ENCODE results near the gene PRAC1. TPM values are rescaled to one million over a fixed set of nuclear protein-coding genes. Genes with fewer than 3 reads are reported as not detected.

PRAC1 gene
- total and polyA plus RNA-seq, 2 donors (not counting 1 experiment from before 2014, with no cell fraction given): not detected

DNA sequence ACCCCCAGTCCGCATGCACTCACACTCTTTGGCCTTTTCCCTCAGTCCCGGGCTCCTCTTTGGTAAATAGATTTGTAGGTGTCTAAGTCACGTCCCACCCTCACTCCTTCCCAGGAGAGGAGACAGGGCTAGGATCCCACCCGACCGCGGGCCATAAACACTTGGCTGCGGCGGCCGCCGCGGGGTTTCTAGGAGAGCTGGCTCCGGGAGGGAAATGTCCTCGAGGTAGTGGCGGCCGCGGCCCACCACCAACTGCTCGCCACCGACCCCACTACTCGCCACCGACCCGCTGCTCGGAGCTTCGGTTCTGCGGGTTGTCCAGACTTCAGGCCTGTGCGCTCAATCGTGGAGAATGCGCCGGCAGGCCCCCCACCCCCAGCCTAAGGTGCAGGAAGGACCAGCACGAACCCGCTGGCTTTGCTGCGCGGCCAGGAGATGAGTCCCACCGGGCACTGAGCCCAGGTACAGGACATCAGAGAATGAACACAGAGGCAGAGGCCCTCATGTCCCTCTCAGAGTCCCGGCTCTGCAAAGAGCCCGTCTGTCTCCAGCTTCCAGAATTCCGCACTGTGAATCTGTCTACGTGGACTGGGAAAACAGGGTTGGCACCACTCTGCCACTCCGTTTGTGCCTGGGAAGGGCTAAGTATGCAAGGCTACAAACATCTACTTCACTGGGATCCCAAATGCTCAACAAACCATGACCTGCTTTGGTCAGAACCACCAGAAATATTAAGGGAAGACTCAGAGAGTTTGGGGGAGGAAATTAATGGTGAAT, 3.2 kb upstream of the PRAC1 start:
- H3K4me1 Mint-ChIP-seq: peaks cover 35% of the 10 kb centered on the region
- peak; percentile 55 for DNase-seq
- Histone ChIP-seq H3K4me1 (ENCODE audit: control insufficient read depth in 2 of 2, insufficient read depth in 2 of 2, low read length in 2 of 2) (peaks cover 48 to 74% of the 10 kb centered on the region in 2 donors), H3K27me3 (replicated peaks in 1 of 4; ENCODE audit: control extremely low read depth in 1 of 4, control insufficient read depth in 3 of 4, insufficient read depth in 4 of 4, low read length in 3 of 4) (peaks cover 0 to 100% (median 88%) of the 10 kb centered on the region in 4 experiments), H3K79me2 (ENCODE audit: control insufficient read depth, insufficient read depth, low read length) (no peaks in the 10 kb centered on the region), H4K20me1 (ENCODE audit: control insufficient read depth, insufficient read depth, low read length, poor library complexity, severe bottlenecking) (no peaks in the 10 kb centered on the region), H3K36me3 (replicated peaks in 1 of 2; ENCODE audit: control extremely low read depth in 1 of 2, control insufficient read depth in 1 of 2, extremely low read depth in 1 of 2, insufficient read depth in 2 of 2, low read length in 1 of 2) (no peaks in the 10 kb centered on the region), H3K27ac (ENCODE audit: low read length in 2 of 2) (no peak overlapping the region), H3K4me2 (replicated peaks; ENCODE audit: low read depth, low read length, poor library complexity, severe bottlenecking) (peak overlapping the region; percentile 54), H3K9me3 (ENCODE audit: control extremely low read depth in 1 of 3, control insufficient read depth in 2 of 3, insufficient read depth in 1 of 3, low read length in 2 of 3) (peaks cover 2 to 75% (median 6%) of the 10 kb centered on the region in 3 donors), H3K9ac (ENCODE audit: low read length) (peak overlapping the region; percentile 6), H3K4me3 (ENCODE audit: control extremely low read depth in 1 of 5, extremely low read depth in 1 of 5, insufficient read depth in 1 of 5, low read depth in 2 of 5, low read length in 4 of 5) (peak overlapping the region in 1 of 5 experiments; percentile 18), H2AFZ (ENCODE audit: insufficient read depth, low read depth, low read length, poor library complexity, severe bottlenecking) (no peak overlapping the region)
- ChIA-PET CTCF (interaction anchor here (0.7 to 2.9 kb wide), 11 partner anchors 9 to 157 kb away, joined by 3 to 21 read pairs (median 3); no protein-coding TSS in a partner anchor), POLR2A (no interaction called here)
- H3K27me3 Mint-ChIP-seq: peaks cover 78% of the 10 kb centered on the region
- 8% methylated on average over 36 of the region's 38 CpGs for WGBS (ENCODE audit: insufficient coverage)
- H3K27ac Mint-ChIP-seq: peak overlapping the region; percentile 50
- H3K9me3 Mint-ChIP-seq (ENCODE audit: insufficient read depth): no peaks in the 10 kb centered on the region
- peak overlapping the region; percentile 44 for H3K4me3 Mint-ChIP-seq
- no peak for ATAC-seq (ENCODE audit: low read depth)
- TF ChIP-seq, protein P1, sequence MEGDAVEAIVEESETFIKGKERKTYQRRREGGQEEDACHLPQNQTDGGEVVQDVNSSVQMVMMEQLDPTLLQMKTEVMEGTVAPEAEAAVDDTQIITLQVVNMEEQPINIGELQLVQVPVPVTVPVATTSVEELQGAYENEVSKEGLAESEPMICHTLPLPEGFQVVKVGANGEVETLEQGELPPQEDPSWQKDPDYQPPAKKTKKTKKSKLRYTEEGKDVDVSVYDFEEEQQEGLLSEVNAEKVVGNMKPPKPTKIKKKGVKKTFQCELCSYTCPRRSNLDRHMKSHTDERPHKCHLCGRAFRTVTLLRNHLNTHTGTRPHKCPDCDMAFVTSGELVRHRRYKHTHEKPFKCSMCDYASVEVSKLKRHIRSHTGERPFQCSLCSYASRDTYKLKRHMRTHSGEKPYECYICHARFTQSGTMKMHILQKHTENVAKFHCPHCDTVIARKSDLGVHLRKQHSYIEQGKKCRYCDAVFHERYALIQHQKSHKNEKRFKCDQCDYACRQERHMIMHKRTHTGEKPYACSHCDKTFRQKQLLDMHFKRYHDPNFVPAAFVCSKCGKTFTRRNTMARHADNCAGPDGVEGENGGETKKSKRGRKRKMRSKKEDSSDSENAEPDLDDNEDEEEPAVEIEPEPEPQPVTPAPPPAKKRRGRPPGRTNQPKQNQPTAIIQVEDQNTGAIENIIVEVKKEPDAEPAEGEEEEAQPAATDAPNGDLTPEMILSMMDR (IDR thresholded peaks at IDR 0.05): no peak
- no peak for TF ChIP-seq EZH2 (IDR thresholded peaks at IDR 0.05; ENCODE audit: borderline replicate concordance, insufficient read depth, low read depth, low read length, poor library complexity, severe bottlenecking)
- intact Hi-C loops (cut with micrococcal nuclease): loop anchor here (2.0 to 10.0 kb wide), 3 partner anchors 21 to 269 kb away; partner anchors contain the start of gene IGF2BP1

DNA sequence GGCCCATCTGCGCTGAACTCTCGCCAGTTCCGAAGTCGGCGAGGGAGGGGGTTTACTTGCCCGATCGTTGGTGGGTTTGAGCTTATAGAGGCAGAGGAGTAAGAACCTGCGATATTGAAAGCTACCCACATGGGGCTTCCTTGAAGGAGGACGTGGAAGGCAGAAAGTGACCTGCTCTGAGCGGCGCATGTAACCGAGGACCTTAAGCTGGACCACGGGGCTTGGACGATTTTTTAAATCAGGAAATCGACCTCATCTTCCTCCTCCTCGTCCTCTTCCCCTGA, 2.6 kb upstream of the PRAC1 start:
- peaks cover 35% of the 10 kb centered on the region for H3K4me1 Mint-ChIP-seq
- H3K9ac ChIP-seq (ENCODE audit: low read length): peak overlapping the region; percentile 6
- H3K9me3 ChIP-seq (ENCODE audit: control extremely low read depth in 1 of 3, control insufficient read depth in 2 of 3, insufficient read depth in 1 of 3, low read length in 2 of 3): peaks cover 2 to 81% (median 9%) of the 10 kb centered on the region in 3 donors
- peak overlapping the region; percentile 50 for H3K27ac Mint-ChIP-seq
- intact Hi-C loops (cut with micrococcal nuclease): loop anchor here (2.0 to 10.0 kb wide), 3 partner anchors 22 to 270 kb away; partner anchors contain the start of gene IGF2BP1
- peaks cover 48 to 75% of the 10 kb centered on the region in 2 donors for H3K4me1 ChIP-seq (ENCODE audit: control insufficient read depth in 2 of 2, insufficient read depth in 2 of 2, low read length in 2 of 2)
- DNase-seq: no peak
- H3K79me2 ChIP-seq (ENCODE audit: control insufficient read depth, insufficient read depth, low read length): no peaks in the 10 kb centered on the region
- POLR2A ChIA-PET: no interaction called here
- peaks cover 0 to 100% (median 88%) of the 10 kb centered on the region in 4 experiments for H3K27me3 ChIP-seq (replicated peaks in 1 of 4; ENCODE audit: control extremely low read depth in 1 of 4, control insufficient read depth in 3 of 4, insufficient read depth in 4 of 4, low read length in 3 of 4)
- H3K4me2 ChIP-seq (replicated peaks; ENCODE audit: low read depth, low read length, poor library complexity, severe bottlenecking): peak overlapping the region; percentile 54
- 6% methylated on average over 9 of the region's 16 CpGs for WGBS (ENCODE audit: insufficient coverage)
- no peak for ATAC-seq (ENCODE audit: low read depth)
- H3K4me3 ChIP-seq (ENCODE audit: control extremely low read depth in 1 of 5, extremely low read depth in 1 of 5, insufficient read depth in 1 of 5, low read depth in 2 of 5, low read length in 4 of 5): peak overlapping the region in 1 of 5 experiments; percentile 18
- H3K4me3 Mint-ChIP-seq: peak overlapping the region; percentile 44
- H3K36me3 ChIP-seq (replicated peaks in 1 of 2; ENCODE audit: control extremely low read depth in 1 of 2, control insufficient read depth in 1 of 2, extremely low read depth in 1 of 2, insufficient read depth in 2 of 2, low read length in 1 of 2): no peaks in the 10 kb centered on the region
- CTCF ChIA-PET: interaction anchor here (0.7 to 2.9 kb wide), 10 partner anchors 8 to 157 kb away, joined by 3 to 21 read pairs (median 4); no protein-coding TSS in a partner anchor
- TF ChIP-seq EZH2 (IDR thresholded peaks at IDR 0.05; ENCODE audit: borderline replicate concordance, insufficient read depth, low read depth, low read length, poor library complexity, severe bottlenecking): no peak
- TF ChIP-seq, protein P1 (IDR thresholded peaks at IDR 0.05): no peak
- peaks cover 78% of the 10 kb centered on the region for H3K27me3 Mint-ChIP-seq
- H4K20me1 ChIP-seq (ENCODE audit: control insufficient read depth, insufficient read depth, low read length, poor library complexity, severe bottlenecking): no peaks in the 10 kb centered on the region
- no peaks in the 10 kb centered on the region for H3K9me3 Mint-ChIP-seq (ENCODE audit: insufficient read depth)
- H3K27ac ChIP-seq (ENCODE audit: low read length in 2 of 2): no peak overlapping the region
- H2AFZ ChIP-seq (ENCODE audit: insufficient read depth, low read depth, low read length, poor library complexity, severe bottlenecking): peak overlapping the region; percentile 9
